Putamen (tissue), 1 donor: ENCODE data around the gene H1-8.

Experiments
- DNase-seq: peaks from one replicate; pipeline ENCODE4 v3.0.0-alpha.2; 2016; ENCODE audit warnings: low spot score

Gene H1-8

GRCh38 chr3:129593595-129594339 is 50.8 kb downstream of the H1-8 start:
- no peak for DNase-seq

GRCh38 chr3:129594409-129594808 is 51.4 kb downstream of the H1-8 start:
- no peak for DNase-seq

DNA sequence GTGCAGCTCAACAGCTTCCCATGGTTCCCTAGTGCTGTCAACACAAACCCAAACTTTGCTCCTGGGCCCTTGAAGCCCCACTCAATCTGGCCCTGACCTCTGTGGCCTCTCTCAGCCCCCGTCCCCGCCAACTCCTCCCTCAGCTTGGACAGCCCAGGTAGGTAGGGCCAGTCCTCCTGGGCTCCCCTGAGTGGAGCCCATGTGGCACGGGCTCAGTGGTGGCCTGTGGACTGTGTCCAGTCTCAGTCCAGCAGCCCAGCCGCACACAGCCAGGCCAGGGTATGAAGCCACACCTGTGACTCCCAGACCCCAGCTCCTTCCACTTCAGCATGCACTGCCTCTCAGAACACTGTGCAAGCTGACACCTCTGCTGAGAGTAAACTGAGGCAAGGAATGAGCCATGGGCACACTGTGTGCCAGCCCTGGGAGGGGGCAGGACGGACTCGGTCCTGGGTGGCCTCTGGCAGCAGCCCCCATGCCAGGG is 52.0 kb downstream of the H1-8 start:
- DNase-seq = no peak

DNA sequence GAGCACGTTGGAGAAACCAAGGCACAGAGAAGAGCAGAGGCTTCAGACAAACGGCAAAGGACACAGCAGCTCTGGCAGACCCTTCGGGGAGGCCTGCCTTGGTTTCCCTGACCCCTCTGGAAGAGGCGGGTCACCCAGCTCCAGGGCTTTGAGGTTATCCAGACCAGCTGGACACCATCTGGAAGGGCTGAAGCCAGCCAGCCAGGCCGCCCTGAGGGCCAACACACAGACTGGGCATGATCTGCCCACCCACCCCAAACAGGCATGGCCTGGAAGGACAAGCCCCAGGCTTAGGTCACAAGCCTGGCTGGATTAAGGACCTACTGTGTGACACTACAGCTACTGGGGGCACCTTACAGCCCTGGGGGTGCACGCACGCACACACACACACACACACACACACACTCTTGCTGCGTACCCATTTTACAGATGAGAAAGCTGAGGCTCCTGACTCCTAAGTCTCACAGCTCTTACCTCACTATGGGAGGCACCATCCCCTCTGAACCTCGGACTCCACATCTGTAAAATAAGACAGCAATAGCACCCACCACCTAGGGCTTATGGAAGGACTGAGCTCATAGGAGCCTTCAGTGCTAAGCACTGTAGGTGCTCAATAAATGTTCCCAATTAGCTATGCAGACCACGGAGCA is 52.7 kb downstream of the H1-8 start:
- no peak for DNase-seq

- DNase-seq = peak; percentile 92
Measured at GRCh38 chr3:129596194-129597086, 53.5 kb downstream of the H1-8 start.

DNA sequence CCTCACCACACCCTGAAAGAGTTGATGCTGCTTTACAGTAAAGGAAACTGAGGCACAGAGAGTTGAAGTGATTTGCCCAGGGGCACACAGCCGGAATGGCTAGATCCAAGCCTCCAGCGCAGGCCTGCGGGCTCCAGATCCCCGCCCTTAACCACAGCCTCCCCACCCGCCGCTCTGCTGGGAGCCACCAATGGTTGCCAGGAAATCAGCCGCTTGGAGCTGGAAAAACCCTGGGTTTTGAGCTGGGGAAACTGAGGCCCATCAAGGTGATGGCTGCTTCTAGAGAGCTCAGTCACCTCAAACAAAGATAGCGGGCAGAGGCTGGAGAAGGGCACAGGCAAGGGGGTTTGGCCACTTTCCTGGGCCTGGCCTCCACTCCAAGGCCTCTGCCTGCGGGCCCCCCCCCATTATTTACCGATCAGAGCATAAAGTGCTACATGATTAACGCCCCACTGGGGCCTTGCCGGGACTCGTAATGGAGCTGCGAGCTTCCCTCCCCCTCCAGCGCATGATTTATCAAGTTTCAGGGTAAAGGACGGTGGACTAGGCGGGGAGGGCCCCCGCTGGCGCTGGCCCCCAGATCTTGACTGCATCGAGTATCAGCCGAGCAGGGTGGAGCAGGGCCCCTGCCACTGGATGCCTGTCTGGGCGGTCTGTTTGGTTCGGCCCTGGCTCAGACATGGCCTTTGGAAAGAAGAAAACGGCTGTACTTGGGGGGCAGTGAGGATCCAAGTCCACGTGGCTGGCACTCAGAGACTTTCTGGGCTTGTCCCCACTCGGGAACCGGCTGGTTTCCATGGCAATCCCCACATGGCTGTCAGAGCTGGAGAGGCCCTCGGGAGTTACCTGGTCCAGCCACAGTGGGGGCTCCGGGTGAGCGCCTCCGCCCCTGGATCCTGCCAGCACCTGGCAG is 54.4 kb downstream of the H1-8 start:
- DNase-seq = no peak

DNA sequence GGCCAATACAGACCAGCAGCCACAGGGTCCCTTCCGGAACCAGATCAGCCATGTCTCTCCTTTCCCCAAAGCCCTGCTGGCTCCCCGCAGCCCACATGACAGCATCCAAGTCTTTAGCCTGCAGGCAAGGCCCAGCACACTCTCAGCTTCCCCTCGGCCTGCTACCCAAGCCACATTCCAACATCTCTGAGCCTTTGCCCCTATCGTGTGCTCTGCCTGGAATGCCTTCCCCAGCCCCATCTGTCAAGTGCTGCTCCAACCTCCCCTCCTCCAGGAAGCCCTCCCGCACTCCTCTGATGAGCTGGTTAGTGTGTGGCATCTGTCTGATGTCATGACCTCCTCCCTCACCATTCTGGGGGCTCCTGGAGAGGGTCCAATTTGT is 55.0 kb downstream of the H1-8 start:
- DNase-seq = no peak

GRCh38 chr3:129598484-129598883 is 55.5 kb downstream of the H1-8 start:
- DNase-seq = no peak

- DNase-seq = no peak
Measured at GRCh38 chr3:129599073-129599472, 56.1 kb downstream of the H1-8 start.

- DNase-seq = no peak
Measured at GRCh38 chr3:129599607-129600006, 56.6 kb downstream of the H1-8 start.

DNA sequence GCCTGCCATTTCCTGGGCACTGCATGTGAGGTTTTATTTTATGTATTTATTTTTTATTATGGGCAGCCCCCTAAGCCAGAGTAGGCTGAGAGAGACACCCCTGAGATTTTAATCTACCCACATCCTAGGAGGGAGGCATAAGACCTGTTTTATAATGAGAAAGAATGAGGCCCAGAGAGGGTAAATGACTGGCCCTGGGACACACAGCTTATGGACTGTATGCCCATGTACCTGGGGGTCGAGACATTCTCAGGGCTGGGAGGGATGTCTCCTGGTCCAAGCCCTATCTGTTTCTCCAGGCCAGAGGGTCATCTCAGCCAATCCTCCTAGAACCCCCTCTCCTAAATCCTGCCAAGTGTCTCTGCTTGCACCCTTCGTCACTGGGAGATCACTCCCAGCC is 57.4 kb downstream of the H1-8 start:
- no peak for DNase-seq
